Stimulated activated naive CD4-positive, alpha-beta T cell treated with Interleukin-2 at 50 U/mL for 16 hours (primary cell): ENCODE results near the gene ZNF462.

Experiments
- DNase-seq: peaks from one replicate; lab custom pipeline; 2025; lab: John Stamatoyannopoulos, UW

The ZNF462 gene

DNA sequence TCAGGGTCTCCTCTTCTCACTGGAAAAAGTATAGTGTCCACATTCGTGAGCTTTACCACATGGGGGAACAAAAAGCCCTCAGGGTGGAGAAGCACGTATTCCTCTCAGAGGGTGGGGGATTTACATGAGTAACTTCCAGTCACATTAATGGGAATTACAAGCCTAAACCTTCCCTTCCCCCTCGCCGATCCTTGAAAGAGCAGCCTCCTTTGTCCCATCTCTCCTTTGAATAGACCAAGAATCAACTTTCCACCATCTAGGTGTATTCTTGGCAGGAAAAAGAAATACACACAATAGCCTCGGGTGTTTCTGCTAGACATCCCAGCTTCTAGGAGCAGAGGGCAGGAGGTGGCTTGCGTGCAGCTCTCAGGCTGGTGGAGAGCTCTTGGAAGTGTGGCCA, 144.4 kb downstream of the ZNF462 start:
- DNase-seq = no peak

DNA sequence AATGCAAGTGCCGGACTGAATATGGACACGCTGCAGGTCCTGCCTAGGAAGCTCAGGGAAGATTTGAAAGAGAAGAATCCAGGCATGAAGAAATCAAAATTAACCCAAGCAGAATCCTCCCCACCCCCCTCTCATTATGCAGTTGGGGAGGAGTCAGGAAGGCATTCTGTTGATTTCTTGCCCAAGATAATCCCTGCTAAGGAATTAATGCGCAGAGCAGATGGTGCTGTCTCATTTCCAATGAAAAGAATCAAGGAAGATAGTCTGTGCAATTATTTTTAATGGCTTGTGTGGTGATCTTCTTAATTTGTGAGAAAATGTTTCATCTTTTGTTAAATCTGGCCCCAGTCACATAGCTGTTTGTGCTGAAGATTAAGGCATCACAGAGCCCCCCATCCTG, 145.0 kb downstream of the ZNF462 start:
- no peak for DNase-seq

DNA sequence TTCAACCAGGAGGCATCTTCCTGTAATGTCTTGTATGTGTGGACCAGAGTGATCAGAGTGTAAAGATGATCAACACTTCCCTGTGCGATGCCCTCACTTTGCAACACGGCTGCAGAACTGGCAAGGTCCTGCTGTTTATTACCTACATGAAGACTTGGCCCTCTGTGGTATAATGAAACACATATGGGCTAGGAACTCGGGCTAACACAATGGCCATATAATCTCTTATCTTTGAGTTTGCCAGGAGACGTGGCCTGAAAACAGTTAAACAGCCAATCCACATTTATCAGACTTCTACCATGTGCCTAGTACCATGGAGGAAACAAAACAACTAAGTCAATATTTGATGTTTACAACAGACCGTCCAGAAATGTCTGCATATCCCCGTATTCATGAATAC, 145.5 kb downstream of the ZNF462 start:
- DNase-seq = no peak

DNA sequence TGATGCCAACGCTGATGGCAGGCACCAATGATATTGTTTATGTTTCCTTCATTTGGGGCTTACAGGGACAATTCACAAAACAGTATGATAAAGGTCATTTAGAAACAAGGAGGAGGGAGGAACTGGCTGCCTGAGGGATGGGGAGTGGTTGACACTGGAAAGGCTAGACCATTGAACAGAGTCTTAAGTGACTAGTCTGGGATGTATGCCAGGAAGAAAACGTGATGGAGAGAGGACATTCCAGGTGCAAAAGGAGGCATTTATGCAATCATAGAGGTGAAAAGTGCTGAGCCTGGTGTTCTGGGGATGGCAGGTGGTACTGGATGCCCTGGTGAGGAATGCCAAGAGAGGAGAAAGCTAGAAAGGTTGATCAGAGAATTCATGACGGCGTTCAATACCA, 153.4 kb downstream of the ZNF462 start:
- DNase-seq = no peak

DNA sequence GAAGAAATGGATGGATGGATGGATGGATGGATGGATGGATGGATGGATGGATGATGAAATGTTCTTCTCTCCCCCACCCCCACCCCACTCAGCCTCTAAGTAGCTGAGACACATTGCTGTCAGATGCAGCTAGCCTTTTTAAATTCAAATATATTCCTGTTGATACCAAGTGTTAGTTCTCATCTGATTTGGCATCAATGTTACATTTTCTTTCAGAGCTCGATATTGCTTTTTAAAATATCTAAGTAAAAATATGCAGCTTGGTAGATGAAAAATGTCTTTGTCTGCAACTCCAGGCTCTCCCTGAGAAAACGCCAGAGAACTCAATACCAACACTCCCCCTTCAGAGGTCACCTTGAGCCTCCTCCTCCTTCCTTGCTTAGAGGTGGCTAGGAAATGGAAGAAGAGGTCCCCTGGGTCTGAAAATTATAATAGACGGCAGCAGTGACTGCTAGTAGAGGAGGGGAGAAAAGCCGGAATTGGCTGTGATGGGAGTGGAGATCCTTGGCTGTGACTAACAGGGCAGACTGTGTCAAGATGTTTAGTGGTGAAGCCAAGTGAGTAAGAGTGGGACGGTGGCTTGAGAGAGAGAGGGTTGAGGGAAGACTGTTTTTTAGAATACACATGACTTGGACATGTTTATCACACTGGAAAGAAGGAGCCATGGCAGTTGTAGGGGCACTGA, 156.0 kb downstream of the ZNF462 start:
- no peak for DNase-seq

DNA sequence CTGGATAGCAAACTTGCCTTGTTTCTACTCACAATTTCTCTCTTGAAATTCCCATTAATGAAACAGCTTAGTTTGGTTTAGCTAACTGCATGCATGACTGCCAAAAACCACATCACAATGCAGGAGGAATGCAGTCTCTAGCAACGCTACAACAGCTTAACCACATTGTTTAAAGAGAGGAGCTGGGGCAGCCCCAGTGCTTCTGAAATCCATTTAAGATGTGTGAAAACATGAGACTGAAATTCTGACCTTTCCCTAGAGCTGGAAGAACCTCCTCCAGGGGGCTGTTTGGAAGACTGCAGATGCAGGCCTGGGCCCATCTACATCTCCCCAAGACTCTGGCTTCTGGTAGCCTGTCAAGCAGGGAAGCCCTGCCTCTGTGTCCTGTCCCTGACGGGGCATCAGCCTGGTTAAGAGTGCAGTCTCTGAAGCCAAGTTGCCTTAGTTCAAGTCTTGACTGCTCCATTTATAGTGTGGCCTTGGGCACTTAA, 157.1 kb downstream of the ZNF462 start:
- DNase-seq = no peak

DNA sequence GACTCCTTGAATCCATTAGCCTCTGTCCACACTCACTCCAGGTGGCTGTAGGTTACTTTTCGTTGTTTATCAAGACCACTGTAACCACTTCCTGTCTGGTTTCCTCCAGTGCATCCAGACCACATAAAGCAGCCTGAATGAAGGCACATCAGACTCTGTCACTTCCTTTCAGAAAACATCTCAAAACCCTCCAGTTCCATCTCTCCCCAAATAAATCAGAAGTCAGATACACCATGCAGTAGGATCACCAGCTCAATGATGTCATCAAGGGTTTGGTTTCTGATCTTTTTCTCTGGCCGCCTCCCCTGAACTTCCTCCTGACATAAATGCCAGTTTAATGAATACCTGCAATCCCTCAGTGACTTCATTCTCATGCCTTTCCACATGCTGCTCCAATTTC, 161.2 kb downstream of the ZNF462 start:
- DNase-seq = no peak

DNA sequence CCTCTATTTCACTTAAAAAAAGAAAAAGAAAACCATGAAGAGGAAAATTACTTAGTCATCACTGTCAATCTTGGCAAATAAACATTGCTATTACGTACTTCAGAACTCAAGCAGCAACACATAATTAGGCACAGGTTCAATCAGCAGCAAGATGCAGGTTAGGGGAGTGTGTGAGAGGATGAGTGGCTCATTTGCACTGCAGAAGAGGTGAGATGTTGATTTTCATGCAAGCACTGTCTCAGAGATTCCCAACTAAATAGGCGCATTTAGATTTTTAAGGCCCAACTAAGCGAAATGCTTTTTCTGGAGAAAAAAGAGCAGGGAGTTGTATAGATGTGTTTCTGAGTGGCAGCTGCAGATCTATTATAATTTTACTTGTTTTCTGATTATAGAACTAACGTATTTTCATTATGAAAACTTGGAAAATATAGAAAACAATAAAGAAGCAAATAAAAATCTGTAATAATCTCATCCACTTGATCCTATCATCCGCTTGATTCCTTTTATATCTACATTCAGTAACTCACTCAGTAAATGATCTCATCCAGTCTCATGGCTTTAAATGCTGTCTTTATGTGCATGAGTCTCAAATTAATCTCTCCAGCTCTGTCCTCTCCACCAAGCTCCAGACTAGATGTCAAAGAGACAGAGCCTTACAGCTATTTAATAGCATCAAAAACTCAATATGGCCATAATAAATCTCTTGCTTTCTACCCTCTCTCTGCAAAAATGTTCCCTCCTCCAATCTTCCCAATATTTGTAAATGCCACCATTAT, 162.5 kb downstream of the ZNF462 start:
- no peak for DNase-seq

DNA sequence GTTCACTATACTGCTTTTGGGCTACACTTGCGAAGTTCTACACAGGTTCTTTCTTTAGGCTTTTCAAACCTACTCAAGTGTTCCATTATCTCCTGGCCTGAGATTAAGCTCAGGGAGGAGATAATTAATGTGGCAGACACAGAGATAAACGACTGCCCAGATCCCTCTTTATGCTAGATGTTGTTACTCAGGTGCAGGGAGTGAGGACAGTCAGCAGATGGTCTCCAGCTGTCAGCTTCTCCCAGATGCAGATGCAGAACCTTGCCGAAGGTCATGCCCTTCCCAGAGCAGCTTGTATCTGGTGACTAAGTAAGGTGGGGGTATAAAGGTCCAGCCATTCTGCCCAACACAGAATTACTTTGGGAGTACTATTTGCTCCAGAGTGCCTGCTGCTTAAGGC, 166.2 kb downstream of the ZNF462 start:
- no peak for DNase-seq

DNA sequence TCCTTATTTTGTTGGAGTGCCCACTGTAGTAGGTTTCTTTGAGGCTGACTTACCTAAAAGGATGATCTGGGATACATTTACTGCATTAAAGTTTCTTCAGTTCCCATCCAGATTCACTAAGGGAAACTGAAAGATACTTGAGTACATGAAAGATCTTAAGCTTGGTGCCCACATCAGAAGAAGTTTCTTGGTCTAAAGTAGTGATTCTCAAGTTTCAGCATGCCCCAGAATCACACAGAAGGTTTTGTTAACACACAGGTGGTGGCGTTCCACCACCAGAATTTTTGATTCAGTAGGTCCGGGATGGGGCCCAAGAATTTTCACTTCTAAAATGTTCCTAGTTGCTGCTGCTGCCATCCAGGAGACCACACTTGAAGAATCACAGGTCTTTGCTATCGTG, 171.0 kb downstream of the ZNF462 start:
- no peak for DNase-seq

DNA sequence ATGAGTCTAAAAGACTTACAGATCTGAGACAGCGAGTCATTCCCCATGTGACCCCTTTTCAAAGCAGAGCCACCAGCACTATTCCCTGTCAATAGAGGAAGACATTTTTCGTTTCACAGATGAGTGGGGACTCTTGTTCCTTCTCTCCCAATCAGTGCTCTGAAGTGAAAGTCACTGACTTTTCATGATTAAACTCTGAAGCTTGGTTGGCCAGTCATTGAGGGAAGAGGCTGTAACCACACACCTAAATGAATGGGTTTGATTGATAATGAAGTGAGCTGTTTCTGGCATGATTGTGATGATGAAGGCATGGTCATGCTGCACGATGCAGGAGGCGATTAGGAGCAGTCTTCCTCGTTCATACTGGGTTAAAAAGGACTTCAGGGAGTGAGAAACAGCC, 171.9 kb downstream of the ZNF462 start:
- no peak for DNase-seq

DNA sequence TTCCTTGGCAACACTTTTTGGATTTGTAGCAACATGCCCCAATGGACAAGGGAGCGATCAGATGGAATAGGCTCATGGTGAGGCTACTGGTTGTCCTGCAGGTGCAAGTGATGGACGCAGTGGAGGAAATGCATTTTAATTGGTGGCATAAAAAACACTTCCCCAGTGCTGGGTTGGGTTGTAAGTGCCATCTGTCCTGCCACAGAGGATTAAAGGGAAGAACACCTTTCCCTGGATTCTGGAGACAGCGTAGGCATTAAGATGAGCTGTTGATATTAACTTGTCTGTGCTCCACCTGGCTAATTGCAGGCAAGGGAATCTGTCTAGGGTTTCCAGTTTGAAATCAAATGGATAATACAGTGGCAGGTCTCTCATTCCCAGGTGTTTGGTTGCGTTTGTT, 173.4 kb downstream of the ZNF462 start:
- no peak for DNase-seq

DNA sequence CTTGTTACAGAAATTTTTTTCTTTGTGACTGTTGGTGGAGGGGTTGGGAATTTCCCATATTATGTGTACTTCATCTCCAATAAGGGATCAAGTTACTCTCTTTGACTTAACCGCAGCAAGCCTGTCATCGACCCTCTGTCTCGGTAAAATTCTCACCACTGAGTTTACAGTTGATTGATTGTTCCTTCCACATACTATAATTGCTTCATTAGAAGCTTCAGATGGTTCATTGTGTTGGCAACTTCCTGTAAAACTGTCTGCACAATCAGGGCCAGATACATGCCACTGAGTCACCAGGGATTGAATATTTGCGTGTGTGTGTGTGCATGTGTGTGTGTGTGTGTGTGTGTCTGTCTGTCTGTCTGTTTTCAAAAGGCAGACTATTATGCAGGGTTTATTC, 176.6 kb downstream of the ZNF462 start:
- DNase-seq = no peak

DNA sequence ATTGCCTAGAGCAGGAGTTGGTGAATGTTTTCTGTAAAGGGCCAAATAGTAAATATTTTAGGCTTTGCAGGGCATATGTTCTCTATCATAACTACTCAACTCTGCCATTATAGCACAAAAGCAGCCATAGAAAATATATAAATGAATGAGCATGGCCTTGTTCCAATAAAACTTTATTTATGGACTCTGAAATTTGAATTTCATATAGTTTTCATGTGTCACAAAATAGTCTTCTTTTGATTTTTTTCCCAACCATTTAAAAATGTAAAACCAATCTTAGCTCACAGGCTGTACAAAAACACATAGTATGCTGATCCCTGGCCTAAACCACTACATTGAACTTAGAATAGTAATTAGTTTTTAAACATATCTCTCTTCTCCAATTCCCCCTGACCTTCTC, 179.6 kb downstream of the ZNF462 start:
- no peak for DNase-seq

DNA sequence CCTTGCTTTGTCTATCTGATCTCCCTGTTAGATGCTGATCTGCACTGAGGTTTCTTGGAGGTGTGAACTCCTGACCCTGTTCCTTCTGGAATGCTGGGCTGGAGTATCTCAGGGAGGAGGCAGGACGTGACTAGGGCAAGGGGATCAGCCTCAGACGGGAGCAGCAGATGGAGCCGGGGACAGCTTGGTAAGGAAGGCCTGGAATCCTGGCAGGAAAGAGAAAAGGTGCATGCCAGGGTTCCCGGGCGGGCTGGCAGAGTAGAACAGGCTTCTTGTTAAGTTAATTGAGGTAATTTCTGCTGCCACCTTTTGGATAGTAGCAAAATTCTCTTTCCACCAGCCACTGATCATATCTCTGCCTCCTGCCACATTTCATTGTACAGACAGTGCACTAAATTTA, 180.9 kb downstream of the ZNF462 start:
- no peak for DNase-seq

DNA sequence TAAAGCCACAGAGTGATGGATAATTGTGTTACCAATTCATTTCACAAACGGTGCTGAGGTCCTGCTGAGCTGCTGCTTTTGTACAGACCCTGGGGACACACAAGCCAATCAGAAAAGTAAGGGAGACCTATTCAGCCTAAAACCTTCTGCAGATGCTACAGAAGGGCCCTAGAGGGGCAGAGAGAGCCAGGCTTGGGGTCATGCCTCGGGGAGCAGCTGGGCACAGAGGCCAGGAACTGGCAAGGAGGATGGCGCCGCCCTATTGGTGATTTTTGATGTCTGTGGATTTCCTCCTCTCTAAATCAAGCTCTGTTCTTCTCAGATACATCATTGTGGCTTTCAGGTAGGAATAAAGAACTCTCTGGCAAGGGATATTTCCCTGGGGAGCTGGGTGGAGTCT, 181.9 kb downstream of the ZNF462 start:
- no peak for DNase-seq

DNA sequence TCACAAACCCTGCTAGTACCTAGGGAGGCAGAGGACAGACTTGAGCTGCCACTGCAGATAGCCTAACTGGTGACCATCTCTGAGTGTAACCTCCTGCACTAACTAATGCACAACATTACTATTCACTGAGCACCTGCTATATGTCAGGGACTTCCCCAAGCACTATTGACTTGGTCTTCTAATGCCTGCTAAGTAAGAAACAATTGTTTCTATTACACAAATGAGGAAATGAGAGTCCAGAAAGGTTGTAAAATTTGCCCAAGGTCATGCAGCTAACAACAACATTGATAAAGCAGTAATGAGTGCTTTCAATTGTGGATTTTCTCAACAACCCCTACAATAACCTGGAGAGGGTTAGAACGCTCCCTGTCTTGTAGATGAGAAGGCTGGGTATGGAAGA, 183.7 kb downstream of the ZNF462 start:
- DNase-seq = no peak

DNA sequence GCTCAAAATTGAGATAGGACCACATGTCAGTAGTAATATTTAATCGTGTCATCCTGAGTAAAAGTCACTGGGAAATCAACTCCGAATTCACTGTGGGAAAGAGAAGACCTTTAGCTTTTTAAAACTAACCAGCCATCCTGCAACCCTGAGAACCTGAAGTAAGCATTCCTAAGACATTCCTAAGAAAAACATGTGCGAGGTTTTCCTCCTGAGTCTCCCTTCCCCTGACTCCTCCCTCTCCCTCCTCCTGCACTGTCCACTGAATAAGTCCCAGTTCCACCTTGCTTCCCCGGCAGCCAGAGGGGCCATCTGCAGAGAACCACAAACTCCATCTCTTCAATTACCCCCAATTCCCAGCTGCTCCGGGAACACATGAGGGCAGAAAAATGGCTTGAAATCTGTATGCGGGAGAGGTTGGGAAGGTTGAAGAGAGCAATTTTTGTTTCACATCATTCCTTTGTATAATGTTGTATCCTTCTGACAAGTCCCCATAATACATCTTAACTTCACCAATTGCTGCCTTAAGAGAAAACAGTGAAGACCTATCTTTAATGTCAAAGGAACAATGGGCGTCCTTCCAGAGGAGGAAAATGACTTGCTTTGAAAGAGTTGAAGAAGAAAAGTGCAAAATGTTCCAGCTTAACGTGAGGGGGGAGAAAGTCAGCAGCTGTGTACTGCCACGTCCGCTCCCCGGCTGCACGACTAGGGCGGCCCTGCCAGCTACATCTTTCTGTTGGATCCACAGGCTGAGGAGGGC, 186.3 kb downstream of the ZNF462 start:
- DNase-seq = no peak

DNA sequence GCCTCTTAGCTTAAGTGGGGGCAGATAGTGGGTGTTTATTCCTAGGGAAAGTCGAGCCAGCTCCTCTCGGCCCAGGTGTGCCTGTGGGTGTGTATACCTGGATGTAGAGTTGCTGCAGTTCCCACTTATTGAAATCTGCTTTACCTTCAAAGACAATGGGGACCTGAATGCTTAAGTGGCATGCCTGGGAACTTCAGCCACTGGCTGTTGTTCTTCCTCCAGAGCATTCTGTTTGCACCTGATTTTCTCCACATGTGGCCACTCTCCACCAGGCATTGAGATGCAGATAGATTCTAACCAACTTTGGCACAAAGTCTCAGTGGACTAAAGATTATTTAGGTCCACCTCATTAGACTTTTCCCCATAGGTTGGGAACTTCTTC, 186.8 kb downstream of the ZNF462 start:
- no peak for DNase-seq

DNA sequence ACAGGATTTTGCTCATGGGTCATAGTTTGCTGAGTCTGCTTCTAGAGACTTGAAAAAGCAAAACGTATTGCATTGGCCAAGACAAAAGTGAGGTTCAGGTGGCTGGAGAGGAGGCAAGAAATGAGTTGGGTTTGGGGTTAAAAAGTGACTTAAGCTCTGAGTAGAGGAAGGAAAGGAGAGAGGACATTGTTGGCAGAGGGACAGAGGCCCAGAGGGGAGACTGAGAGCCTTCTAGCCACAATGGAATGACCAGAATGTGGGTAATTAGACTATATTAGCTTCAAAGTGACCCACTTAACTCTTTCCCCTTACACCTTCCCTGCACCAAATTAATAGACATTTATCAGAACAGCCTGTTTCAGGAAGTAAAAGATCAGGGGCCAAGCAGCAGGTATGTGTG, 188.4 kb downstream of the ZNF462 start:
- no peak for DNase-seq

DNA sequence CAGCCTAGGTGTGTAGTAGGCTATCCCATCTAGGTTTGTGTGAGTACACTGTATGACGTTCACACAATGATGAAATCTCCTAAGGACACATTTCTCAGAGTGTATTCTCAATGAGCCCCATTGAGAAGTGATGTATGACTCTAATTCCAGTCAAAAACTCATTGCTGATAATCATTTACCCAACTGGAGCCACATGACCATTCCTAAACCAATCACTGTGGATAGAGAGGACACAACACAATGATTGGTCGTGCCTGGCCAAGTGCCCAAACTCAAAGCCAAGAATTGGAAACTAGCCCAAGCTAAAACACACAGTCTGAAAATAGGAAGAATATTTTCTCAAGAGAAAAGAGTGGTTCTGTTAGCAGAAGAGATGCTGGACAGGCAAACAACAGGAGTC, 191.2 kb downstream of the ZNF462 start:
- DNase-seq = no peak

DNA sequence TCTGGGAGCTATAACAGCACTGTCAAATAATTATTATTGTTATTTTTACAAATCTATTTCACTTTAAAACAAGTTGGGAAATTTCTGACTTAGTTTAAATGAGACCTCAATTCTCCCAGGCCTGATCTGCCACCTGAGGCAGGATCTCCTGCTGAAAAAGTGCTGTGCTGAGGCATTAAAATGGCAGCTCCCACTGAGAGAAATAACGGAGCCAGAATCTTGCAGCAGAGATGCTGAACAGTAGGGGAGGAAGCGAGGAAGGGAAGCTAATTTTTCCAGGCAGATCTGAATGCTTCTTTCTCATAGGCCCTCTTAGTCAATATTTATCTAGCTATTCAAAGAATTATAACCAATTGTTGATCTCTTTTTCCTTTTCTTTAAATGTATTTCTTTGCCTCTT, 196.3 kb downstream of the ZNF462 start:
- no peak for DNase-seq

DNA sequence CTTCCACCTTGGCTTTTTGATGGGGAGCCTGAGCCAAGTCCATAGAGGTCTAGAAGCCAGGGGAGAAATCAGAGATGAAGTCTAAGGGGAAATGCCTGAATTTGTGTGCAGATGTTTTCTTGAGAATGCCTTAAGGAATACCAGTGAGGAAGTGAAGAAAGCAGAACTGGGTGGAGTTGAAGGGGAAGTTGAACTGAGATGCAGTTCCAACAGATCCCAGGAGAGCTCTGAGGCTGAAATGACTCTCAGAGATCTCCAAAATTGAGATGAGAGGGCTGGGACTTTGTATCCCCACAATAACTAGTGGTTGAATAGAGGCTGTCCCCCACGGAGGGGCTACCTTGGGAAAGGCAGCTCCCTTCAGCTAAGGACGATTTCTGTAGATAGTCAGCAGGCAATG, 197.1 kb downstream of the ZNF462 start:
- no peak for DNase-seq
